Activated CD8-positive, alpha-beta memory T cell treated with anti-CD3 and anti-CD28 coated beads for 36 hours (primary cell): ENCODE measurements around the gene MUC5AC. TPM values are rescaled to one million over a fixed set of nuclear protein-coding genes. Genes with fewer than 3 reads are reported as not detected.

Source experiments
- CTCF ChIA-PET: fragments of 350-600 bp; sonication (Branson Sonifier 250); formaldehyde crosslinking; loops from one replicate; lab custom pipeline; 2021; ENCODE audit warnings: antibody characterized with exemption; lab: Charles Lee
- POLR2A ChIA-PET: fragments of 350-600 bp; sonication (Branson Sonifier 250); formaldehyde crosslinking; loops from one replicate; lab custom pipeline; 2021; ENCODE audit warnings: antibody characterized with exemption; lab: Charles Lee
- total RNA-seq, 2 experiments: library from RNA; stranded (reverse); gene quantifications; one replicate each; pipeline ENCODE4 v1.2.3, GENCODE V29; 2021

MUC5AC gene
- total RNA-seq, 2 experiments from 2014 or later = not detected

- ChIA-PET POLR2A (no interaction called here), CTCF (no interaction called here)
Measured at GRCh38 chr11:1121331-1121812, 36.4 kb upstream of the MUC5AC start.

GRCh38 chr11:1121813-1122663 lies 35.7 kb upstream of the MUC5AC start:
- CTCF ChIA-PET = no interaction called here
- POLR2A ChIA-PET = no interaction called here

- CTCF ChIA-PET = no interaction called here
- POLR2A ChIA-PET = no interaction called here
Measured at GRCh38 chr11:1122664-1123002, 35.1 kb upstream of the MUC5AC start.

- CTCF ChIA-PET = no interaction called here
- POLR2A ChIA-PET = no interaction called here
Measured at GRCh38 chr11:1123970-1124369, 33.8 kb upstream of the MUC5AC start.

- POLR2A ChIA-PET = no interaction called here
- CTCF ChIA-PET = no interaction called here
Measured at GRCh38 chr11:1125803-1126202, 31.9 kb upstream of the MUC5AC start.

GRCh38 chr11:1126491-1126926 lies 31.2 kb upstream of the MUC5AC start:
- ChIA-PET CTCF (no interaction called here), POLR2A (no interaction called here)

GRCh38 chr11:1126935-1127663 lies 30.7 kb upstream of the MUC5AC start:
- CTCF ChIA-PET = no interaction called here
- POLR2A ChIA-PET = no interaction called here

GRCh38 chr11:1127664-1128162 lies 30.0 kb upstream of the MUC5AC start:
- ChIA-PET CTCF (no interaction called here), POLR2A (no interaction called here)

GRCh38 chr11:1128311-1129142 lies 29.2 kb upstream of the MUC5AC start:
- POLR2A ChIA-PET = no interaction called here
- CTCF ChIA-PET = no interaction called here

- CTCF ChIA-PET = no interaction called here
- POLR2A ChIA-PET = no interaction called here
Measured at GRCh38 chr11:1129143-1129610, 28.6 kb upstream of the MUC5AC start.

GRCh38 chr11:1129611-1130160 lies 28.1 kb upstream of the MUC5AC start:
- POLR2A ChIA-PET = no interaction called here
- CTCF ChIA-PET = no interaction called here

- ChIA-PET POLR2A (no interaction called here), CTCF (no interaction called here)
Measured at GRCh38 chr11:1130276-1131032, 27.3 kb upstream of the MUC5AC start.

GRCh38 chr11:1131033-1131911 lies 26.5 kb upstream of the MUC5AC start:
- ChIA-PET POLR2A (no interaction called here), CTCF (no interaction called here)

GRCh38 chr11:1134848-1135445 lies 22.8 kb upstream of the MUC5AC start:
- POLR2A ChIA-PET = no interaction called here
- CTCF ChIA-PET = no interaction called here

GRCh38 chr11:1138097-1138496 lies 19.7 kb upstream of the MUC5AC start:
- POLR2A ChIA-PET = interaction anchor here (0.7 kb wide), 1 partner anchor 214 kb away, joined by 4 read pairs; no protein-coding TSS in a partner anchor
- CTCF ChIA-PET = no interaction called here

- ChIA-PET POLR2A (no interaction called here), CTCF (no interaction called here)
Measured at GRCh38 chr11:1139441-1140083, 18.2 kb upstream of the MUC5AC start.
